HTR-8/SVneo (cell line): ENCODE data around the gene BBS5.
"Not testable (repeated sequence)": the region's sequence is repeated elsewhere in the genome, so short reads cannot be mapped to it uniquely, and the experiment has no call there.

Source experiments
- DNase-seq: peaks from one replicate; pipeline ENCODE4 v3.0.0; 2011; ENCODE audit warnings: low spot score, mixed read lengths; ENCODE audit not compliant: insufficient read length
- FAIRE-seq: peaks from 2 replicates; lab custom pipeline; 2011; peaks lifted over from hg19 to GRCh38; lab: Jason Lieb, UNC

BBS5 gene

DNA sequence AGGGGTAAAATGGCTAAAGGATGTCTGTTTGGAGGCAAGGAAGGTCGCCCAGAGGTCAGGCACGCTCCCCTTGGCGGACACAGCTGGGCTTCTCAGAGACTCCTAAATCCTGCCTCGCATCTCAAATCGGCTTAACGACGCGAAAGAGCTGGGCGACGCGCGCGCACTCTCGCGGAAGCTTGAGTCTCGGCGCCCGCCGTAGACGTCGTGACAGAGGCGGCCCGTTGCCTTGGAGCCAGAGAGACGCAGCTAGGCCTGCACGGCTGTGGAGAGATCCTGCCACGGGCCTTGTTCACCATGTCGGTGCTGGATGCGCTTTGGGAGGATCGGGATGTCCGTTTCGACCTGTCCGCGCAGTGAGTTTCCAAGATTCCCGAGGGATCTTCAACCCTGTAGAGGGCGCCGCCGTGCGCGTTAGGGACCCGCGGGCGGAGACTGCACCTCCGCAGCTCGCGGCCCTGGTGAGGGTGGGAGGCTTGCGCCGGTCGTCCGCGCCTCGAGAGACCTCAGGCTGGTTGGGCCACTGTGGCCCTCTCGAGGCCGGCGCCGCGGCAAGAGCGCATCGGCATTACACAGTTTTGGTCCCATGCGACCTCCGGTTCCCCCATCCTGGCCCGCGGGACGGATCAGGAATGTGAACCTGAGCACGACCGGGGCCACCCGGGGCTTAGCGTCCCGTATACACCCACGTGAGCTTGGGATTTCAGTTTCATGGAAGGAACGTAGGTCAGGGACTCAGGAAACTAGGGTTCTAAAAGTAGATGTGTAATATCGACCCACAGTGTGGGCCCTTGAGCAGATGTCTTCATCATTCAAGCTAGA, at the start of gene BBS5:
Gene BBS5 (plus strand): TSS at position 238 of the 822 bp plus-strand sequence. CDS start 60 bp downstream, at position 298.
- peak; percentile 53 for DNase-seq
- no peak for FAIRE-seq

- not testable (repeated sequence) for DNase-seq, FAIRE-seq
These were observed 47.5 kb upstream of the BBS5 start for GRCh38 chr2:169431772-169432171.

GRCh38 chr2:169434236-169434635, 45.1 kb upstream of the BBS5 start:
- not testable (repeated sequence) for DNase-seq, FAIRE-seq

DNA sequence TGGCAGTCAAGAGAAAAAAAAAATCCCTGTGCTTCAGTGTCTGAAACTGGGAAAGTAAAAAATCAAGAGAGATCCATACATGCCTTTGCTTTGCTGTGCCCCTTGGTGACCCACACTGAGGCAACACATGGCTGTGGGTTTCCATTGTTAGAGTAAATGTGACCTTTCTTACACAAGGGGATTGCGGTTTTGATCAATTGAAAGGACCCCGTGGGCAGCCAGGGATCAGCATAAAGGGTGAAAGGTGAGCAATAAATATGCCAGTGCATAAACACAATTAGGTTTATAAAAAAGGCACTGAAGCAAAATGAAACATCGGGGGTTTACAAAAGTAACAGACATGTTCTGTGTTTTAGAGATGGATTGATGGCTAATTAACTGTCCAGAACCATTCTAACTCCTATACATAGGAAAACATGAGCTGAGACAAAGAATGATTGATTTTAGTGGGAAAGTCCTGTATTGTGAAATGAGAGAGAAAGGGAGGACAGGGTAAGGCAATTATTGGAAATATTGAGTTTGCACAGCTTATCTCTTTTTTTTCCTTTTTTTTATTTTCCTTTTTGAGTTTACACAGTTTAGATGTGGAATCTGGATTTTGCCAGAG, 40.7 kb upstream of the BBS5 start:
- FAIRE-seq (no peak), DNase-seq (no peak)

- FAIRE-seq (no peak), DNase-seq (no peak)
These were observed 39.4 kb upstream of the BBS5 start for GRCh38 chr2:169439900-169440299.

GRCh38 chr2:169446452-169446851, 32.8 kb upstream of the BBS5 start:
- no peak for FAIRE-seq

DNA sequence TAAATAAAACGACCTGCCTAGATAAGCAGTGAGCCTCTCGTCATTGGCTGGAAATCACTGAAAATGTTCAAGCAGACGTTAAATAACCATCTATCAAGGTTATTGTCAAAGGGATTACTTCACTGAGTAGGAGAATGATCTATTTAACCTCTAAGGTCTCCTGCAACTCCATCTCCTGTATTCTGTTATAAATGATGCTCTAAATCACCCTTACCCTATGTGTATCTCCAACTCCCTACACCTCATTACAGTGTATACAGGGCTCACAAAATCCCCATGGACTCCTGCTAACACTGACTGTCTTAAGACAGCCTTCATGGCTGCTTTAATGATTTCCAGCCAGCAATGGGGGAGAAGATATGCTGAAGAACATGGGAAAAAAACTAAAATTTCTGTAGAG, 31.0 kb upstream of the BBS5 start:
- FAIRE-seq = no peak
- no peak for DNase-seq

More at GRCh38 chr2:169446452-169446851, 32.8 kb upstream of the BBS5 start:
- DNase-seq = no peak

DNA sequence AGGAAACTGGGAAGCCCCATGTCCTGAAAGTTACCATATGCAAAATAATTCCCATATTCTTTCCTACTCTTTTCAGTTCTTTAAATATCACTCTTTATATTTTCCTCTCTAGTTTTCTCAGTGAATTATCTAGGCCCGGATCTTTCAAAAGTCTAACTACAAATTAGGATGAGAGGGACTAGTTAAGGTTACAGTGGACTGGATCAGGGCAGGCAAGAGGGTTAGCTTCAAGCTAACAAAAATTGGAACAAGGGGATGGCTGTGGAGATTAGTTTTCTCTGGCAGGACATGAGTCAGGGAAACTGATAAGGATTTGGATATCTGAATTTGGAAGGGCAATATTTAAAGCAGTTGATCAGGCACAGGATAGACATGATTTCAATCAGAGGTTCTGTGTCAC, 30.4 kb upstream of the BBS5 start:
- no peak for DNase-seq
- no peak for FAIRE-seq

- FAIRE-seq = no peak
- peak; percentile 19 for DNase-seq
These were observed 27.2 kb upstream of the BBS5 start for GRCh38 chr2:169452080-169452479.

DNA sequence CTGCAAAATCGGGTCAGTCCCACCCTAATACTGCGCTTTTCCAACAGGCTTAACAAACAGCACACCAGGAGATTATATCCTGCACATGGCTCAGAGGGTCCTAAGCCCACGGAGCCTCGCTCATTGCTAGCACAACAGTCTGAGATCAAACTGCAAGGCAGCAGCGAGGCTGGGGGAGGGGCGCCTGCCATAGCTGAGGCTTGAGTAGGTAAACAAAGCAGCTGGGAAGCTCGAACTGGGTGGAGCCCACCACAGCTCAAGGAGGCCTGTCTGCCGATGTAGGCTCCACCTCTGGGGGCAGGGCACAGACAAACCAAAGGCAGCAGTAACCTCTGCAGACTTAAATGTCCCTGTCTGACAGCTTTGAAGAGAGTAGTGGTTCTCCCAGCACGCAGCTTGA, 26.2 kb upstream of the BBS5 start:
- FAIRE-seq, DNase-seq: not testable (repeated sequence)

DNA sequence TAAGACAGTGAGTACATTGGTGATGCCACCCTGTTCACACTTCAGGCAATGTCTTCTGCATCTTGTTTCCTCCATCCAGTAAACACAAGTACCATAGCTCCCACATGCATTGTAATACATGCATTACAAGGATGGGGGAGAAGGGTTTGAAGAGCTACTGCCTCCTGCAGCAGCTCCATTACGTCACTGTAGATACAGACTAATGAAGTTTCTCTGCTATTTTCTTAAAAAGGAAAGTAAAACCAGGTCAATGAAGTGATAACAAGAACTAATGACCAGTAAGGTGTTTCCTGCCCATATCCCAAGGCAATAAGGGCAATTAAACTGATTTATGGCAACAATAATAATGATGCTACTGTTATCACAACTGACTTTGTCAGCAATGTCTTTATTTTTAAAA, 18.2 kb upstream of the BBS5 start:
- DNase-seq (no peak), FAIRE-seq (no peak)

- FAIRE-seq (no peak), DNase-seq (no peak)
These were observed 16.2 kb upstream of the BBS5 start for GRCh38 chr2:169462896-169463695.

DNA sequence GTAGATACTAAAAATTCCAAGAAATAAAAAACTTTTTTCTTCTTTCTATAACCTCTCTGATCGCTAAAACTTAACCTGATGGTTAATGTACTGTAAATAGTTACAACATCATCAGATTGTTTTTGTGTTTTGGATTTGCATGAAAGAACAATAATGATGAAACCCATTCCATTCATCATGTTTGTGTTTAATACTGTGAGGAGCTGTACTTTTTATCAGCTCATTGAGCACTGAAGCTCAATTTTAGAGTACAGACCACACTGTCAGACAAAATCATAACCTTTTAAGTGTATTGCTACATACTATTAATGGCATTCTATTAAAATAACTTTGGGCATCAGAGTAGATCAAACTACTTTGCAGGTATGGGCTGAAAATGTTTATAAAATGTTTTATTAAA, 14.8 kb upstream of the BBS5 start:
- DNase-seq = no peak
- no peak for FAIRE-seq

- FAIRE-seq = no peak
These were observed 14.4 kb upstream of the BBS5 start for GRCh38 chr2:169464882-169465281.

DNA sequence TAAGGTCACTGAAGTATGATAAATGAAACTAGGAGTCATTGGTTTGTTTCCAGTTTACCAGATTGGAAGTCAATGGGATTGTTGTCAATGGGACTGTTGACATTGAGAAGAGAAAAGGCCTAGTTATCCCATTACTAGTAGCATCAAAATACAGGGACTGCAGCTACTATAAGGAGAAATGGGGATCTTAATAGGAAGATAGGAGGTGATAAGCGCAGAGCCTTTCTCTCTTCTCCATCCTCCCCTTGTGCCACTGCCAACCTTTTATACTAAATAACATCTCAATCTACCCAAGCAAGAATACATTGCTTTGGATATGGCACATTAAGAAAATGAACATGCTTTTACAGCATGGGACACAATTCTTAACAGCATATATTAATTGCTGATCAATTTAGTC, 10.5 kb upstream of the BBS5 start:
- no peak for FAIRE-seq

More at GRCh38 chr2:169464882-169465281, 14.4 kb upstream of the BBS5 start:
- DNase-seq = no peak

GRCh38 chr2:169469952-169470572, 9.2 kb upstream of the BBS5 start:
- FAIRE-seq = no peak

More for the DNA sequence above, 10.5 kb upstream of the BBS5 start:
- no peak for DNase-seq

DNA sequence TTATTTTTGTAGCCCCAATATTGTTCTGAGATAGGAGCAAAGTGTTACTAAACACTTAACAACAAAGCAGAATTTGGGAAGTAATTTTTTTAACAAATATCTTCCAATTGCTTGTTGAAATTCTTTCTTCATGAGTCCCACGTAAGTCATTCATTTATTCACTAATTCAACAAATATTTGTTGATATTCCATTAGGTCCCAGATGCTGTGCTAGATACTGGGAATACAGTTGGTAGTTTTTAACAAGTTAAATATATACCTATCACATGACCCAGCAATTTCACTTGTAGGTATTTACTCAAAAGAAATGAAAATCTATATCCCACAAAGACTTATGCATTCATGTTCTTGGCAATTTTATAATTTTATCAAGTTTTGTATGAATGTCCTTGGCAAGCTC, 7.0 kb upstream of the BBS5 start:
- FAIRE-seq = no peak

More at GRCh38 chr2:169469952-169470572, 9.2 kb upstream of the BBS5 start:
- DNase-seq = no peak

GRCh38 chr2:169476459-169476858, 2.8 kb upstream of the BBS5 start:
- DNase-seq = no peak
- no peak for FAIRE-seq

More for the DNA sequence above, 7.0 kb upstream of the BBS5 start:
- no peak for DNase-seq

DNA sequence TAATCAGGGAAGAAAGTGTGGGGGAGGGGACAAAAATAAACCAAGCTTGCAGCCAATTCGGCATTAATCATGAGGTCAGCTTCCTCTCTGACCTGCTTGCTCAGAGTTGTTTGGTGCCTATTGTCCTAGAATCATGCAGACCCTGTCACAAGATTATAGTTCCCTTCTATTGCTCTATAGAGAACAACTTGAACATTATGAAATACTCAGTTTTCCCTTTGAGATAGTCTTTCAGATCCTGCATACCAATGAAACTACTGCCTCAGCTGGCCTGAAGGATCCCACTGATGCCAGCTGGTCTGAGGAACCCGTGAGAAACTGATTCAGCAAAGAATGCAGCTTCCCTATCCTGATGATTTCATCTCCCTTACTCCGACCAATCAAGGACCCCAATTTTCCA, 955 bp upstream of the BBS5 start:
- DNase-seq = no peak
- no peak for FAIRE-seq

- no peak for FAIRE-seq
- DNase-seq = no peak
These were observed 493 bp upstream of the BBS5 start for GRCh38 chr2:169478745-169479256.
